Activated CD8-positive, alpha-beta memory T cell treated with anti-CD3 and anti-CD28 coated beads for 36 hours (primary cell): ENCODE data around the gene CNTNAP3B. TPM values are rescaled to one million over a fixed set of nuclear protein-coding genes. Genes with fewer than 3 reads are reported as not detected.
"Not testable (repeated sequence)": the region's sequence is repeated elsewhere in the genome, so short reads cannot be mapped to it uniquely, and the experiment has no call there.

ENCODE experiments used
- CTCF ChIA-PET: fragments of 350-600 bp; sonication (Branson Sonifier 250); formaldehyde crosslinking; loops from one replicate; lab custom pipeline; 2021; ENCODE audit warnings: antibody characterized with exemption; lab: Charles Lee
- POLR2A ChIA-PET: fragments of 350-600 bp; sonication (Branson Sonifier 250); formaldehyde crosslinking; loops from one replicate; lab custom pipeline; 2021; ENCODE audit warnings: antibody characterized with exemption; lab: Charles Lee
- total RNA-seq, 2 experiments: library from RNA; stranded (reverse); gene quantifications; one replicate each; pipeline ENCODE4 v1.2.3, GENCODE V29; 2021

CNTNAP3B gene
- total RNA-seq, 2 experiments from 2014 or later = not detected

DNA sequence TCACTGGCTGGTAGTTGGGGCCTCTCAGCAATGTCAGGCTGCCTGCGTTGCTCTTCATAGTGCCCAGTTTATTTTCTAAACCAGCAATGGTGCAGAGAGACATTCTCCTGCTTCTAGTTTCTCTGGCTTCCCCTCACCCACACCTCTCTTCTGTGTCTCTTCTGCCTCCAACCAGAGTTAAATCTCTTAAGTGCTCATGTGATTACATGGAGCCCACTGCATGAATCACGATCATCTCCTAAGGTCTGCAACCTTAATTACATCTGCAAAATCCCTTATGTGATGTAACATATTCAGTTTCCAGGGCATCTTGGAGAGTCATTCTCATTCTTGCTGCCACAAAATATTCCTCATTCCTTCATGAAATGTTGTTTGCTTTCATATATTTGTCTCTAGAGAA is 149.0 kb downstream of the CNTNAP3B start:
- CTCF ChIA-PET, POLR2A ChIA-PET: not testable (repeated sequence)

DNA sequence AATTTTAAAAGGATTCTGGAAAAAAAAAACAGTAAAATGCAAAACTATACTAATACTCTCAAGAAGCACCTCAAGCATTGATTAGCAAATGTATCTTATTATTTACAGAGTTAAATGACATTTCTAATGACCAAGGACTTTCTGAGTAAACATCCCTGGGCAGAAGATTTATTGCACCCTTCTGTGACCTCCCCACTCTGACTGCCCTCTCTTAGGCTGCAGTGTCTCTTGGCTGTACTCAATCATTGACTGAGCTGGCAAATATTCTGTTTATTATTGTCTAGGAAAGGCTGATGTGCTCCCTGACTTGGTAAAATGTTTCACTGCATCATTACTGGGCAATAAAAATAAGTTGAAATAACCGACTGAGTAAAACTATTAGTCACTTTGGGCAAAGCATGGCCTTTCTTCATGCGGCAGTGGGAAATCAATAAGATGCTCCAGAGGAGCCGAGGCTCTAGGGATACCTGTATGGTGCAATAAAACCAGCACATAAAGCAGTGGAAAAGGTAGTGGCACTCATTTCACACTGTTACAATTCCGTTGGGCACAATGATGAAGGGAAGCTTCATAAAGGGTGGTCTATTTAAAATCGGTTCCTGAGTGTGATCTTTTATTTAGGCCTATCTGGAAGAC is 151.1 kb downstream of the CNTNAP3B start:
- POLR2A ChIA-PET = not testable (repeated sequence)

DNA sequence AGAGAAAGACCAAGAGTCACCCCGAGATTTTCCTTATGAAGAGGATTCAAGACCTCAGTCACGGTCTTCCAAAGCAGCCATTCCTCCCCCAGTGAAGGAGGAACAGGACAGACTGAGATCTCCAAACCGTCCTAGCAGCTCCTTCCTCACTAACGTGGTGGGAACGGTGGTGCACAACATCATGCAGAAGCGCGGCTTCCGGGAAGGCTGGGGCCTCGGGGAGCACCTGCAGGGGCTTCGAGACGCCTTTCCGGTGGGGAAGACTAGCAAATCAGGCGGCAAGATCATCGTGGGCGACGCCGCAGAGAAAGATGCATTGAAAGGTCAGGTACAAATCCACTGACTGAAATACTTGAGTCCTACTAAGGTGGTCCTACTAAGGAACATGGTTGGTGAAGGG is 154.3 kb downstream of the CNTNAP3B start:
- CTCF ChIA-PET, POLR2A ChIA-PET: not testable (repeated sequence)

More for the DNA sequence above, 151.1 kb downstream of the CNTNAP3B start:
- CTCF ChIA-PET = not testable (repeated sequence)

- POLR2A ChIA-PET, CTCF ChIA-PET: not testable (repeated sequence)
Observed at GRCh38 chr9:41953007-41953406, 176.2 kb downstream of the CNTNAP3B start.

GRCh38 chr9:41941738-41942137 is 187.5 kb downstream of the CNTNAP3B start:
- CTCF ChIA-PET, POLR2A ChIA-PET: not testable (repeated sequence)

GRCh38 chr9:41938143-41938542 is 191.1 kb downstream of the CNTNAP3B start:
- CTCF ChIA-PET, POLR2A ChIA-PET: not testable (repeated sequence)

- POLR2A ChIA-PET, CTCF ChIA-PET: not testable (repeated sequence)
Observed at GRCh38 chr9:41935727-41936126, 193.5 kb downstream of the CNTNAP3B start.

DNA sequence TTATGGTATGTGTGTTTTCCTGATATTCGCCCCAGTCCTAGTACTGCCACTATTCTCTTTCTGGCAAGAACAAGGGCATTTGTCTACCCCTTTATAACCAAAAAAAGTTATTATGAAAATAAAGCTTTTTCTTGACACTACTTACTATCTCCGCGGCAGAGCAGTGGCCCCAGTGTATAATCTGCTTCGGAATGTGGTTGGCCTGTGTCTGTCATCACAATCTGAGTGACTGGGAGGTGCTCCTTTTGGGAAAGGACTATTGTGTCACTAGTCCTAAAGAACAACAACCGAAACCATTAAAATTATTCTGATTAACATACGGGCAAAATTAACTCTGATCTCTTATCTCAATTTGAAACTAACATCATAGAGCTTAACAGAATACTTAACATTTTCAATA is 200.1 kb downstream of the CNTNAP3B start:
- POLR2A ChIA-PET, CTCF ChIA-PET: not testable (repeated sequence)

DNA sequence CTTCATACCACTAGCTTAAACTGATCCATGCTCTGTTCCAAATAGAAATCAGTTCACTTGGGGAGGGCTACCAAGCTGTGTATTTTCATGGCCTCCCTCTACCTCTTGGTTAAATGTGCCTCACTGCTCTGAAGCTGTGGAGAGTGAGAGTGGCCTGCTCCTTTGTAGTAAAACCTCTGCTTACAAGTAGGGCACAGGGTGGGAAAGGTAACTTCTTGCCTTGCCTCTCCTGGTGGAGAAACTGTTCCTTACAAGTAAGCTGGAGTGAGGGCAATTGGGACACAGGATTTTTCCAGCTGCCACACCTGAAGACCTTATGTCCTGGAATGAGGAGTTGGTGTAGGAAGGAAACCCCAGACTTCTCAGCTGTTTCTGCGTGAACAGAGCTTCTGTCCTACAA is 211.9 kb downstream of the CNTNAP3B start:
- POLR2A ChIA-PET, CTCF ChIA-PET: not testable (repeated sequence)

- POLR2A ChIA-PET = not testable (repeated sequence)
Observed at GRCh38 chr9:41905488-41905887, 223.7 kb downstream of the CNTNAP3B start.

GRCh38 chr9:41902762-41903161 is 226.5 kb downstream of the CNTNAP3B start:
- CTCF ChIA-PET, POLR2A ChIA-PET: not testable (repeated sequence)

More at GRCh38 chr9:41905488-41905887, 223.7 kb downstream of the CNTNAP3B start:
- CTCF ChIA-PET = not testable (repeated sequence)

DNA sequence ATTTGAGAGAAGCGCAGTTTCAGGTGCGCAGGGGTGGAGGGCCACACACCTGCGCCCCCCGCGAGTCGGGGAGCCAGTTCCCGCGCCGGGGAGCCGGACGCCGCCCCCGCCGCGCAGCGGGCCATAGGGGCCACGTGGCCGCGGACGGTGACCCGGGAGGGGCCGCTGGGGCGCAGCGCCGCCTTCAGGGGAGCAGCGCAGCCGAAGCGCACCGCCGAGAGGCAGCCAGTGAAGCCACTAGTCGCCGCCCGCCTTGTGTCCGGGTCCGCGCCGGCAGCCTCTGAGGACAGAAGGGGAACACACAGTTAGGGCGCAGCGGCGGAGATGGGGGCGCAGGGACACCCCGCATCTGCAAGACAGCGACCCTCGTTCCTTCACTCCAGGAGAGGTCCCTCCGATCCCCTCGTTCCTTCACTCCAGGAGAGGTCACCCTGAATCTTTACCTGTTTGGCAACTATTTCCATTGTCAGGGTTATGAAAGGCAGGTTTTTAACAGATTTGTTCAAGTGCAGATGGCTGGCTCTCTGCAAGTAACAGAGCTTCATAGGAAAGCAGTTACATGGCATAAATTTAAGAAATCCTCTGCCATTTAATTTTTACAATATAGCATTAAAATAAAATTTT is 230.4 kb downstream of the CNTNAP3B start:
- POLR2A ChIA-PET, CTCF ChIA-PET: not testable (repeated sequence)

DNA sequence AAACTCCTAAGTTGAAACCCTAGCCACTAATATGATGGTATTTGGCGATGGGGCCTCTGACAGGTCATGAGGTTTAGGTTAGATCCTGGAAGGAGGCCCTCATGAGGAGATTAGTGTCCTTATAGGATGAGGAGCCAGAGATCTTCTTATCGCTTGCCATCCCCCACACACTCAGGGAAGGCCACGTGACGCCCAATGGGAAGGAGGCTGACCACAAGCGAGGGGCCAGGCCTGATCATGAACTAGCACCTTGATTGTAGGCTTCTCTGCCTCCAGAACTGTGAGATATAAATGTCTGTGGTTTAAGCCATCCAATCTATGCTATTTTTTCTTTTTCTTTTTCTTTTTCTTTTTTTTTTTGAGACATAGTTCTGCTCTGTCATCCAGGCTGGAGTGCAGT is 254.7 kb downstream of the CNTNAP3B start:
- CTCF ChIA-PET, POLR2A ChIA-PET: not testable (repeated sequence)

GRCh38 chr9:41855422-41855821 is 273.8 kb downstream of the CNTNAP3B start:
- POLR2A ChIA-PET, CTCF ChIA-PET: not testable (repeated sequence)

DNA sequence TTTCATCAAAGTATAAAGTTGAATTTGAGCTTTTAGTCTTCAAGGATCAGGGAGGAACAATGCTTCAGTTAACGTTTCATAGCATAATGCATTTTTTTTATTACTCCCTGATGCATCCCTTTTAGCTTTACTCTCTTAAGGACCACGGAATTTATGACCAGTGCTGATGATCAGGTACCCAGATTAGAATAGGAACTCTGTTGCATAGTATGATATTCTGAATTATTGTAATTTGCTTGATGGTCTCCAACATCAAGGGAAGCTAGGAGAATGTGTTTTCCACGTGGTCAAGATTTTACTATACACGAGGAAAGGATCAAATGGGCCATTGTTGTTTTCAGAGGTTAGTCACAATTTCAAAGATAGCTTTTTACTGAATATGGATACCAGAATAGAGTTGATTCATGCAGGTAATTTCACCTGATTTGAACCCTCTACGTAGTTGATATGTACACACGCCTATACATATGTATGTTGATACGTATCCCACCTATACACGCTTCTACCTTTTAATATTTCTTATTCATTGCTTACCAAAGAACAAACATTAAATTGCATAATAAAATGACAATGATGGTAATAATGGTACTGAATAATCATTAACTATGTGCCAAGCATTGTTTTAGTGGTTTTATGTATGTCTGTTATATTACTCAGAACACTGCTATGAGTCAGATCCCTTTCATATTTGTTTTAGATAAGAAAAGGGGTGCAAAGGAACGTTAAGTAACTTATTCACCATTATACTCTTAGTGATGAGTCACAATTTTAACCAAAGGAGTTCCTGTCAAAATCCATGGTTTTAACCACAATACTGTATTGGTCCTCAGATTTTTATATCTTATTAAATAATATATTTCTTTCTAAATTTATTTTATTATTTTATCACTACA is 277.1 kb downstream of the CNTNAP3B start:
- CTCF ChIA-PET, POLR2A ChIA-PET: not testable (repeated sequence)

DNA sequence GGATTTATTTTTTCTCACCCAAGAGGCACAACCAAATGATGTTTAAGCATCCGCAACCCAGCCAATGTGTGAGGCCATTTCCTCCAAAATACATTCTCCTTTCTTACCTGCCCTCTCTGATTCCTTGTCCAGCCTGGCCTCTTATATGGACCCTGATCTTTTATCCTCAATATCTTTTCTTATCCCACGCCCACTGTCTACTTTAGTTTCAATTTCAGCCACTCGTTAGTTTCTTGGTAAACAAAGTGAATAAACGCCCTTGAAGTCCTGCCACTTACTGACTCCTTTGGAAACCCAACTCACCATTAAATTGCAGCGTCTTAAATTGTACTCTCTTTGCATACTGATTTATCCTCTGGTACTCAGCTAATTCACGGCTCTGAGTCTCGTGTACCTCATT is 281.4 kb downstream of the CNTNAP3B start:
- POLR2A ChIA-PET, CTCF ChIA-PET: not testable (repeated sequence)

Other genes starting within 250 kb of the CNTNAP3B start
- gene SPATA31A6, start 54.2 kb upstream of the CNTNAP3B start, total RNA-seq = not detected